ENCODE results near the gene RASSF8.

The RASSF8 gene

DNA sequence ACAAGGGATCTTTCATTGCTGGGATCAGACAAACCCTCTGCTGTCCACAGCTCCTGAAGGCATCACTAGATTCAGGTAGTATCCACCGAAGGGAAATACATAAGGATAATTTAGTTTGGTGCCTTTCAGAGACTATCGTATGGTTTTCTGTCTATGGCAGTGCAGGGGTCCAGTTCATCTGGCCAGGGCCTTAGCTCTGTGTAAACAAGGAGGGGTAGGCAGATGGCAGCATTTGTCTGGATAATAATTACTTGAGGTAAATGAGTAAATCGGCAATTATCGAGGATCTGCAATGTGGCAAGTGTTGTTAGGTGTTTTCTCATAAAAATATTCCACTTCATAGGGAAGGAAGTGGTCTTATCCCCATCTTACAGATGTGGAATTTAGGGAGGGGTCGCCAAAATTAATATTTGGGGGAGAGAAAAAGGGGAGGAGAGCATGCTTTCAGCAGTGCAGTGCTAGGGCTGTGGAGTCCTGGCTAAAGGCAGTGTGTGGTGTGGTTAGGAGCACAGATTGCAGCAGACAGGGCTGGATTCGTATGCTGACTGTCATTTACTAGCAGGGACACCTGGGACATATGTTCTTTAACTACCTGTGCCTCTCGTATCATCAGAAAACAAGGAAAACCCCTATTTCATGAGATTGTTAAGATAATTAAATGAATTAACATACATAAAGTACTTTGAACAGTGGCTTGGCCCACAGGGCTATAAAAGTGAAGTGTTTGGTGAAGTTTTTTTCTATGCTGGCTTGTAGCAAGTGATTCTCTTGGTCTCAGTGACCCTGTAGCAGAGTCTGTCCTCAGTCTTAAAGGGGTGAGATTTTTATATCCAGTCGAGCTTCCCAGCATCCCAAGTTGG, 27.1 kb downstream of the RASSF8 start:
- TF ChIP-seq, protein P1, sequence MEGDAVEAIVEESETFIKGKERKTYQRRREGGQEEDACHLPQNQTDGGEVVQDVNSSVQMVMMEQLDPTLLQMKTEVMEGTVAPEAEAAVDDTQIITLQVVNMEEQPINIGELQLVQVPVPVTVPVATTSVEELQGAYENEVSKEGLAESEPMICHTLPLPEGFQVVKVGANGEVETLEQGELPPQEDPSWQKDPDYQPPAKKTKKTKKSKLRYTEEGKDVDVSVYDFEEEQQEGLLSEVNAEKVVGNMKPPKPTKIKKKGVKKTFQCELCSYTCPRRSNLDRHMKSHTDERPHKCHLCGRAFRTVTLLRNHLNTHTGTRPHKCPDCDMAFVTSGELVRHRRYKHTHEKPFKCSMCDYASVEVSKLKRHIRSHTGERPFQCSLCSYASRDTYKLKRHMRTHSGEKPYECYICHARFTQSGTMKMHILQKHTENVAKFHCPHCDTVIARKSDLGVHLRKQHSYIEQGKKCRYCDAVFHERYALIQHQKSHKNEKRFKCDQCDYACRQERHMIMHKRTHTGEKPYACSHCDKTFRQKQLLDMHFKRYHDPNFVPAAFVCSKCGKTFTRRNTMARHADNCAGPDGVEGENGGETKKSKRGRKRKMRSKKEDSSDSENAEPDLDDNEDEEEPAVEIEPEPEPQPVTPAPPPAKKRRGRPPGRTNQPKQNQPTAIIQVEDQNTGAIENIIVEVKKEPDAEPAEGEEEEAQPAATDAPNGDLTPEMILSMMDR (IDR thresholded peaks at IDR 0.05; ENCODE audit: insufficient read depth, low read length, poor library complexity, severe bottlenecking), result no peak
- TF ChIP-seq EZH2phosphoT487 (conservative IDR thresholded peaks at IDR 0.05; ENCODE audit: low read length), result no peak
- no peak overlapping the region for H2AFZ ChIP-seq (ENCODE audit: low read depth, low read length, severe bottlenecking)
- no peaks in the 10 kb centered on the region for H4K20me1 ChIP-seq (ENCODE audit: low read depth, low read length)
- H3F3A ChIP-seq (ENCODE audit: insufficient read depth), result no peaks in the 10 kb centered on the region
- H3K4me2 ChIP-seq (ENCODE audit: low read depth, low read length, poor library complexity, severe bottlenecking), result no peak overlapping the region
- H3K9me2 ChIP-seq (replicated peaks; ENCODE audit: insufficient read depth, low read length), result no peaks in the 10 kb centered on the region
- no peak overlapping the region for H3K4me3 ChIP-seq (ENCODE audit: insufficient read depth, low read length, poor library complexity, severe bottlenecking)
- H3K36me3 ChIP-seq (ENCODE audit: low read length), result no peaks in the 10 kb centered on the region
- H3K27ac ChIP-seq (ENCODE audit: low read depth, low read length), result no peak overlapping the region
- no peaks in the 10 kb centered on the region for H3K27me3 ChIP-seq (ENCODE audit: low read length)
- no peaks in the 10 kb centered on the region for H3K9me3 ChIP-seq (ENCODE audit: insufficient read depth, low read length)
- H3K79me2 ChIP-seq (ENCODE audit: insufficient read depth, low read length), result no peaks in the 10 kb centered on the region
- H3K9ac ChIP-seq (ENCODE audit: low read length), result no peak overlapping the region

DNA sequence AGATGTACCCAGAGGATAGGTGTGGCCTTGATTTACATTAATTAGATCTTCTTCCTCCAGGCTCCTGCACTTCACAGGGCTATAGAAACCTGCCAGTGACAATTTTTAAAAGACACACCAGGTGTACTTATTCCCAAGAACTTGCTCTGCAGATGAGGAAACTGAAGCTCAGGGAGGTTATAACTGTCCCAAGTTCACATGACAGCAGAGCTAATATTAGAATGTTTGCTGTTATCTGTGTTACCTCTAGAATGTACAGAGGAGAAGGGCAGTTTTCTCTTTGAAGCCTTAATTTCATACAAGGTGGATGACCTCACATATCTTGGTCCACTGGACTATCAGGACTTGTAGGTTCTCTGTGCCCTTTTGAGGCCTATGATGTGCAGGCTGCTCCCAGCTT, 27.7 kb downstream of the RASSF8 start:
- Histone ChIP-seq H3K9me3 (ENCODE audit: insufficient read depth, low read length) (no peaks in the 10 kb centered on the region), H3K27ac (ENCODE audit: low read depth, low read length) (no peak overlapping the region), H4K20me1 (ENCODE audit: low read depth, low read length) (no peaks in the 10 kb centered on the region), H3K36me3 (ENCODE audit: low read length) (no peaks in the 10 kb centered on the region), H2AFZ (ENCODE audit: low read depth, low read length, severe bottlenecking) (no peak overlapping the region), H3K27me3 (ENCODE audit: low read length) (no peaks in the 10 kb centered on the region), H3K4me3 (ENCODE audit: insufficient read depth, low read length, poor library complexity, severe bottlenecking) (no peak overlapping the region), H3K79me2 (ENCODE audit: insufficient read depth, low read length) (no peaks in the 10 kb centered on the region), H3K4me2 (ENCODE audit: low read depth, low read length, poor library complexity, severe bottlenecking) (no peak overlapping the region), H3K9me2 (replicated peaks; ENCODE audit: insufficient read depth, low read length) (no peaks in the 10 kb centered on the region), H3K9ac (ENCODE audit: low read length) (no peak overlapping the region), H3F3A (ENCODE audit: insufficient read depth) (no peaks in the 10 kb centered on the region)
- no peak for TF ChIP-seq EZH2phosphoT487 (conservative IDR thresholded peaks at IDR 0.05; ENCODE audit: low read length)
- TF ChIP-seq, protein P1 (IDR thresholded peaks at IDR 0.05; ENCODE audit: insufficient read depth, low read length, poor library complexity, severe bottlenecking), result no peak

DNA sequence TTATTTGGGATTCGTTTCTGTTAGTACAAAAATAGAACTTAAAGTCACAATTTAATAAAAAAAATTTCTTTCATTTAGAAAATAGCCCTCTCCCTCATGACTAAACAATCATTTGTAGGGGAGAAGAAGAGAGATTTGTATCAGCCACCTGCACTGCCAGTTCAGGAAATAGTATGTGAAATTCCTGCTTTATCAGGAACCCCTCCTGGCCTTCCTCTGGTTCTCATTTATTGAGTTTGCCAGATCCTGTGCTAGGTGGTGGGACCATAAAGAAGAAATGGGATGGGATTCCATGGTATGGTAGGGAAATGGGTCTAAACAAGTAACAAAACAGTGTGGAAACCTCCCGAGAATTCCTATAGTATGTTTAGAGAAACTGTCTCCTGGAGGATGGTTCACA, 30.0 kb downstream of the RASSF8 start:
- Histone ChIP-seq H3K27ac (ENCODE audit: low read depth, low read length) (no peak overlapping the region), H3K9me2 (replicated peaks; ENCODE audit: insufficient read depth, low read length) (no peaks in the 10 kb centered on the region), H3K79me2 (ENCODE audit: insufficient read depth, low read length) (no peaks in the 10 kb centered on the region), H3K9me3 (ENCODE audit: insufficient read depth, low read length) (no peaks in the 10 kb centered on the region), H4K20me1 (ENCODE audit: low read depth, low read length) (no peaks in the 10 kb centered on the region), H3K9ac (ENCODE audit: low read length) (no peak overlapping the region), H3K4me2 (ENCODE audit: low read depth, low read length, poor library complexity, severe bottlenecking) (no peak overlapping the region), H3K4me3 (ENCODE audit: insufficient read depth, low read length, poor library complexity, severe bottlenecking) (no peak overlapping the region), H3K27me3 (ENCODE audit: low read length) (no peaks in the 10 kb centered on the region), H3F3A (ENCODE audit: insufficient read depth) (no peaks in the 10 kb centered on the region), H2AFZ (ENCODE audit: low read depth, low read length, severe bottlenecking) (no peak overlapping the region), H3K36me3 (ENCODE audit: low read length) (no peaks in the 10 kb centered on the region)
- TF ChIP-seq, protein P1 (IDR thresholded peaks at IDR 0.05; ENCODE audit: insufficient read depth, low read length, poor library complexity, severe bottlenecking), result no peak
- TF ChIP-seq EZH2phosphoT487 (conservative IDR thresholded peaks at IDR 0.05; ENCODE audit: low read length), result no peak

All from SU-DHL-6 (cell line).